ENCODE data around the gene RERE.

Gene RERE

GRCh38 chr1:8687039-8687438, 130.4 kb downstream of the RERE start:
- no peak for DNase-seq (ENCODE audit: low read depth)

DNA sequence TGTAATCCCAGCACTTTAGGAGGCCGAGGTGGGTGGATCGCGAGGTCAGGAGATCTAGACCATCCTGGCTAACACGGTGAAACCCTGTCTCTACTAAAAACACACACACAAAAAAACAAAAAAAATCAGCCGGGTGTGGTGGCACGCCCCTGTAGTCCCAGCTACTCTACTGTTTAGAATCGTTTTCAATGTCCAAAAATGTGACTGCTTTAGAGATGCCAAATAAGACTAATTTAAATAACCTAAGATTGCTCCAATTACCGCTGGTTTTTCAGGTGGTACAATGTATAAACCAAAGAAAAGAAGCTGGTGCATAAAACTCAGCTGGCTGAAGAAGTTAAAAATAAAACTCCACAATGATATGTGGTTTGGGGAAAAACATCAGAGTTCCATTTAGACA, 132.0 kb downstream of the RERE start:
- DNase-seq (ENCODE audit: low read depth), result no peak

GRCh38 chr1:8684590-8684989, 132.8 kb downstream of the RERE start:
- no peak for DNase-seq (ENCODE audit: low read depth)

- DNase-seq (ENCODE audit: low read depth), result no peak
These were observed 134.9 kb downstream of the RERE start for GRCh38 chr1:8682573-8682972.

DNA sequence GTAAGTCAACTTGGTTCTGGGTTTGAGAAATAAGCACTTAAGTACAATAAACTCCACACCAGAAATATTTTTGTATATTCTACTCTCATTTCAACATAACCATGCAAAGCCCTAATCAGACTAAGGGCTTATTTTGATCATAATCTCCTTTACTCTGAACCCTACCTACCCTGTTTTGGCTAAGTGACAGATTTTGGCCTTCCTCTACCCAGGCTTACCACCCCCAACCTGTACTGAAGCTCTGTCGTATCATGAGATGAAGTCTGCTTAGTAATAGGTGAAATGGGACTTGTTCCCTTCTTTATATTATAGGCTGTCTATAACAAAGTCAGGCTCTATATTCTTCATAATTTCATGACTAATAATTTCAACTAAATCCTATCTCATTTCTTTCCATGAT, 135.5 kb downstream of the RERE start:
- no peak for DNase-seq (ENCODE audit: low read depth)

GRCh38 chr1:8680664-8681650, 136.5 kb downstream of the RERE start:
- DNase-seq (ENCODE audit: low read depth), result no peak

- no peak for DNase-seq (ENCODE audit: low read depth)
These were observed 137.3 kb downstream of the RERE start for GRCh38 chr1:8679929-8680663.

DNA sequence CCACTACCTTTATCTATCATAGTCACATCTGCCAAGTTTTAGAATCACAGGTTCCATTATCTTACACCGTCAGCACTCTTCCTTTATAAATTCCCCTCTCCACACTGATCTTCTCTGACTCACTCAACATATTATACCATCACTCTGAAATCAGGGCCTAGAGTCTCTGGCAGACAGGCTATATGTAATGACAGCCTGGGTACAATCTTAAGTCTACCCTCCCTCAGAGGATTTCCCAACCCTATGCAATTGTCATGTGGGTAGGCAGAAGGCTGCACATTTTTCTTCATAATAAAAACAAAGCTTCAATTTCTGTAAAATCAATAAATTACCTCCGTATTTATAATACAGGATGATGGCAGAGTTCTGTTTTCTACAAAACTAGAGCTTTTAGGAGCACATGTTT, 138.0 kb downstream of the RERE start:
- no peak for DNase-seq (ENCODE audit: low read depth)

DNA sequence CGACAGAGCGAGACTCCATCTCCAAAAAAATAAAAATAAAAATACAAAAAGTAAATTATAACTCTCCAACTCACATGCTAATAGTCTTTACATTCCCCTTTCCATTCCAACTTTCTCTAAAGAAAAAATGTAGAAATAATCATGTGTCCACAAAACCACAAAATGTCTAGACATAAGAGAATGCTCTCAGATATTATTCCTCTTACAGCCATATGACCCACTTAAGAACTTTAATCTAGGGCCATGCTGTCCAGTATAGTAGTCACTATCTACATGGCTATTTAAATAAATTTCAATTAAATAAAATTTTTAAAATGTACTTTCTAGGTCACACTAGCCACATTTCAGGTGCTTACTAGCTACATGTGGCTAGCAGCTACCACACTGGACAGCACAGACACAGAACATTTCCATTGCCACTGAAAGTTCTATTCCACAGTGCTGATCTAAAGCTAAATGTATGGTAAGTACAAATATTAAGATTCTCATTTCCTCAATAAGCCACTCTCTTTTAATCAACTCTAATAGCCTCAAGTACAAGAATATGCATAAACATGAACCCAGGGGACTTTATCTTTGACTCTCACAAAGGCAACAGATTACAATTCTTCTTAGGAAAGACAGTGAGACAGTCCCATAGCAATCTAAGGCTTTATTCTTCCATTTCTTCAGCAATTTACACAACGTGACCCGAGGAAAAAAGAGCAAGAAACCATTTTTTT, 138.6 kb downstream of the RERE start:
- no peak for DNase-seq (ENCODE audit: low read depth)

DNA sequence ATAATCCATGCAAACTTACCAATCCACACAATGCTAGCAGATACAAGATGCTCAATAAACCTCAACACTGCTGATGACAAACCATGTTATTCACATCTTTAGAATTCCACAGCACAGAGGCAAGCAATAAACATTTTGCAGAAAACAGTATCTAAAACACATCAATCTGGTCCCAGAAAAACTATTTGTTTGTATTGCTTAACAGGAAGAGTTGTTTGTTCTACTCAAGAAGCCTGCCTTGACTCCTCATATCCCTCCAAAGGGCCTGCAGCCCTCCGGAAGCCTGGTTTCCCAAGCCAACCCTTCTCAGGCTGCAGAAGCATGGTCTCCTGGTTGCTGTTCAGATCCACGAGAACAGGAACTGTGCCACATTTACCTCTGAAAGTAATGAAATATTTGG, 139.7 kb downstream of the RERE start:
- no peak for DNase-seq (ENCODE audit: low read depth)

DNA sequence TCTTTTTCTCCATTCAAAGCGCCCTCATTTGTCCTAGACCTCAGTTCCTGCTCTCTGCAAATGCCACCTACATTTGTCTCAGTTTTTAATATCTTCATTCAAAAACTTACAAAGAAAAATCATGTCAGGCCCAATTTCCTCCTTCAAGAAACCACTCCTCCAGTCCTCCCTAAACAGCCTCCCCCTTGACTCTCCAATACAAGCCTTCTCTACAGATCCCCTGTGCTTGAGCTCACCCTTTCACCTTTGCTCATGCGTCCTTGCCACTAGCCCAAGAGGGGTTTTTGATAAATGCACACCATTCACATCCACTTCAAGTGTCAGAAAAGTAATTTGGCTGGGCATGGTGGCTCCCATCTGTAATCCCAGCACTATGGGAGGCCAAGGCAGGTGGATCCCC, 140.6 kb downstream of the RERE start:
- no peak for DNase-seq (ENCODE audit: low read depth)

DNA sequence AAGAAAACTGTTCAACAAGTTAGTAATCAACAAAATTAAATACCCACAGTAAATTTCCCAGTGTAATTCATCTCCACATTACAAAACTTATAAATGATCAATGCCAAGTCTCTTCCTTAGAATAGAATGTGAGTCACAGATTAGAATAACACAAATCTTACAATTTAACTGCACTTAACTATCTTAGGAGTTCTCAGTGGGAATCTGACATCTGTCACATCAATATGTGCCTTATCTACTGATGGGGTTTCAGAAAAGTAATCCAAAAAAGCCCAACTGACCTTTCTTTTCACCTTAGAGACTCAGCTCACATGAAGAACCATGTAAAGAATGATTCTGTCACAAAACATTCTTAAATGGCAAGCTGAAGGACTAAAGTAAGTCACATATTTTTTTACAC, 141.4 kb downstream of the RERE start:
- no peak for DNase-seq (ENCODE audit: low read depth)

GRCh38 chr1:8674912-8675311, 142.5 kb downstream of the RERE start:
- DNase-seq (ENCODE audit: low read depth), result no peak

GRCh38 chr1:8674481-8674880, 143.0 kb downstream of the RERE start:
- no peak for DNase-seq (ENCODE audit: low read depth)

DNA sequence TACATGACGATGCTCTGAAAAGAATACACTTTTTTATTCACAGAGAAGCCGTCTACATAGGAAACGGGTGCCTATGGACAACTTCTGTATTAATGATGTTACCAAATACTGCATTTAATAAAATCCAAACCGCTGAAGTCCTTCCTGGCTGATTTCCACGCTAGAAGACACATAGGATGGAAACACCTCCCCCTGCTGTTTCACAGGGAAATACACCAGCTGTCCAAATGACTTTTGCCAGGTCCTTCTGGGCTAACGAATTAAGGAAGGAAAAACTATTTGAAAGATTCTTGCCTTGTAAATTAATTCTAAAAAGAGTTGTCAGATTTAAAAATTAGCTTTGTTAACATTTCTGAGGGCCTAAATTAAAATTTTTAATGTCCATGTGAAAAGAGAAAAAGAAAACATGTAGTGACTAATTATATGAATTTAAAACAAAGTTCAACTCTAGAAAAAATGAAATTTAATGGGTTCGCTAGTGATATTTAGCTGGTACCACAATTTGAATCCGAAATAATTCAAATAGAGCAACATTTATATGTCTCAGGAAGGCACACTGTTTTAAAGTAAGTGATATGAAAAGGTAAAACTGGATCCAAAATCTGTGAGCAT, 146.0 kb downstream of the RERE start:
- DNase-seq (ENCODE audit: low read depth), result no peak

DNA sequence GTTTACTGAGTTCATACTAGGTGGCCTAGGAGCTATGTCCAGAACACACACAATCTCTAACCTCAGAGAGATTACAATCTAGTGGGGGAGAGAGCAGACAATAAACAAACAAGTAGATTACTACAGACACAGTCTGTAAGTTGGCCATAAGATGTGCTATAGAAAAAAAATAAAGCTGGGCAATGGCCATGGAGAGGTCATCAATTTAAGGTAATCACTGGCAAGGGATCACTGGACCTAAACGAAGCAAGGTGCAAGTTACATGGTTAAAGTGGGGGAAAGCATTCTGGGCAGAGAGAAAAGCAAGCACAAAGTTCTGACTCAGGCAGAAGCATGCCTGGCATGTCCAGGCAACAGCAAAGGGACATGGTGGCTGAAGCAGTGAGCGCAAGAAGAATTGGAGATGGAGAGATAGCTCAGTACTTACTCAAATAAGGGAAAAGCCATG, 147.0 kb downstream of the RERE start:
- DNase-seq (ENCODE audit: low read depth), result no peak

DNA sequence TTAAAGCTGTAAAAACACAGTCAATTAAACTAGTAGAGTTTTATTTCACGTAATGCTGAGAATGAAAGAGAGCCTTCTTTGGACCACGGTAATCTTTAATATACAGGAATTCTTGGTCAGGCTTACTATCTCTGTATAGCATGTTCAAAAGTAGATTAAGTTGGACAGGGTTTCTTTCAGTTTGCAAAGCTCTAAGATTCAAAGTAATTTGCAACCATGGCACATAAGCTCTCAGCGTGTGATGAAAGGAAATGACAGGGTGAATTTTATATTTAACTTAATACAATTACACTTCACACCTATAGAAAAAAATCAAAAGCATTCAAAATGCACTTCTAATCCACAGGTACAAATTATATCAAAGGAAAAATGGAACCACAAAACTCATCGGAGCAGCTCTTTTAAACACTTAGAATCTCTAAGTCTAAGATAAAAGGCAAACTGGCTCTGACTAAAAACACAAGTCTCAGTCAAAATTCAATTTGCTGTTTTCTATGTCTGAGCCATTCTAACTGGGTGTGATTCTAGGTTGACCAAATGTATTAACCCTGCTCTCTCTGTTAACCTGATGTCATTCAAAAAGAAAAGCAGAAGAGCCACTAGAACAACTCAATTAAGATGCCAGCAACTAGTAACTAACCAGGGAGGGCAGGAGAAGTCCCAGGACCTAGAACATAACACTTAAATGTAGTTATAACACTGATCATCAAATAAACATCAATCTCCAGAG, 147.7 kb downstream of the RERE start:
- no peak for DNase-seq (ENCODE audit: low read depth)

GRCh38 chr1:8667869-8668594, 149.4 kb downstream of the RERE start:
- no peak for DNase-seq (ENCODE audit: low read depth)

DNA sequence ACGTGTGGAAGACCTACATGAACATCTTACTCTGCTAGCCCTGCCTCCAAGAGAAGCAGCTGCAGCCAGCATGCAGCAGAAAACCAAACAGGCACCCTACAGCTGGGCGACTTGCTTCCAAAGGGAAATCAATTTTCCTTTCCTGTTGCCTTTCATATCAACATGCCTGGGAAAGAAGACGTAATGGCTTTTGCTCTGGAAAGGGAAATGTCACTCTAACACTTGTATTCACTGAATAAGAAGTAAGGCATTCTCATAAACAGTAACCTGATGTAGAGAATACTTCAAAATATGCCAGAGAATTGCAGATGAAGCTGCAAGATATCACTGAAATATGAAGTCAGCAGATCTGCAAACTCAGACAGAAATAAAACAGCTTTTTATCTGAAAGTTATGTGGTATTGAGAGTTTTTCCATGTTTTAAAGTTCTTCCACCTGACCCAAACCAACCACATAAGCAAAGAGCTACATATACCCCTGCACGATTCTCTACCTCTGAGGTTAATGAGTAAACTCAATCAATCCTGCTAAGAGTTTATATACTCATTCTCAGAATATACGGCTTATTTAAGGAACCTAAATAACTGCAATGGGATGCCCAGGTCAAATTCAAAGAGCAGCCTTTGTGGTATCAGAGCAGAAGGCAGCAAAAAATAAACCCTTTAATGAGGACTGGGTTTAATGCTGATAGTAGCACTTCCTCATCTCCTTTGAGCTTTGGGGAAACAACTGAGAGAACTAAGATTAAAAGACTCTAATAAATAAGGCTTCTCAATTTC, 150.9 kb downstream of the RERE start:
- DNase-seq (ENCODE audit: low read depth), result no peak

- no peak for DNase-seq (ENCODE audit: low read depth)
These were observed 151.6 kb downstream of the RERE start for GRCh38 chr1:8665833-8666232.

Data from activated T-cell treated with anti-CD3 and anti-CD28 coated beads for 24 hours (primary cell).